Measurements from ENCODE around the gene TMA7B. TPM values are rescaled to one million over a fixed set of nuclear protein-coding genes. Genes with fewer than 3 reads are reported as not detected.

TMA7B gene
- total and polyA plus RNA-seq, 10 of the 15 experiments (the other 5 are each of a cell fraction or from before 2014, with no cell fraction given): 0.33 to 2.9 (median 1.8) TPM

GRCh38 chr22:39932918-39933649 lies 27.1 kb upstream of the TMA7B start (continued):
- TF ChIP-seq SUPT20H (IDR thresholded peaks at IDR 0.05; ENCODE audit: borderline replicate concordance, control insufficient read depth, low read depth, low read length) (no peak), EED (IDR thresholded peaks at IDR 0.05; ENCODE audit: low read depth) (no peak), PAX8 (IDR thresholded peaks at IDR 0.05) (no peak), YBX1 (IDR thresholded peaks at IDR 0.05) (no peak), CEBPZ (IDR thresholded peaks at IDR 0.05; ENCODE audit: low read depth, low read length) (no peak), NFYB (IDR thresholded peaks at IDR 0.05; ENCODE audit: insufficient read depth, low read depth, low read length) (no peak), BACH1 (IDR thresholded peaks at IDR 0.05; ENCODE audit: borderline replicate concordance) (no peak), RUNX3 (IDR thresholded peaks at IDR 0.05; ENCODE audit: low read length) (peak; percentile 19; the same call in 1 of the 2 replicates)
- TF ChIP-seq, protein P1, sequence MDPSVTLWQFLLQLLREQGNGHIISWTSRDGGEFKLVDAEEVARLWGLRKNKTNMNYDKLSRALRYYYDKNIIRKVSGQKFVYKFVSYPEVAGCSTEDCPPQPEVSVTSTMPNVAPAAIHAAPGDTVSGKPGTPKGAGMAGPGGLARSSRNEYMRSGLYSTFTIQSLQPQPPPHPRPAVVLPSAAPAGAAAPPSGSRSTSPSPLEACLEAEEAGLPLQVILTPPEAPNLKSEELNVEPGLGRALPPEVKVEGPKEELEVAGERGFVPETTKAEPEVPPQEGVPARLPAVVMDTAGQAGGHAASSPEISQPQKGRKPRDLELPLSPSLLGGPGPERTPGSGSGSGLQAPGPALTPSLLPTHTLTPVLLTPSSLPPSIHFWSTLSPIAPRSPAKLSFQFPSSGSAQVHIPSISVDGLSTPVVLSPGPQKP (IDR thresholded peaks at IDR 0.05; ENCODE audit: low read depth, low read length): no peak
- TF ChIP-seq, protein P2, sequence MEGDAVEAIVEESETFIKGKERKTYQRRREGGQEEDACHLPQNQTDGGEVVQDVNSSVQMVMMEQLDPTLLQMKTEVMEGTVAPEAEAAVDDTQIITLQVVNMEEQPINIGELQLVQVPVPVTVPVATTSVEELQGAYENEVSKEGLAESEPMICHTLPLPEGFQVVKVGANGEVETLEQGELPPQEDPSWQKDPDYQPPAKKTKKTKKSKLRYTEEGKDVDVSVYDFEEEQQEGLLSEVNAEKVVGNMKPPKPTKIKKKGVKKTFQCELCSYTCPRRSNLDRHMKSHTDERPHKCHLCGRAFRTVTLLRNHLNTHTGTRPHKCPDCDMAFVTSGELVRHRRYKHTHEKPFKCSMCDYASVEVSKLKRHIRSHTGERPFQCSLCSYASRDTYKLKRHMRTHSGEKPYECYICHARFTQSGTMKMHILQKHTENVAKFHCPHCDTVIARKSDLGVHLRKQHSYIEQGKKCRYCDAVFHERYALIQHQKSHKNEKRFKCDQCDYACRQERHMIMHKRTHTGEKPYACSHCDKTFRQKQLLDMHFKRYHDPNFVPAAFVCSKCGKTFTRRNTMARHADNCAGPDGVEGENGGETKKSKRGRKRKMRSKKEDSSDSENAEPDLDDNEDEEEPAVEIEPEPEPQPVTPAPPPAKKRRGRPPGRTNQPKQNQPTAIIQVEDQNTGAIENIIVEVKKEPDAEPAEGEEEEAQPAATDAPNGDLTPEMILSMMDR (IDR thresholded peaks at IDR 0.05 in 2 of 3, conservative IDR thresholded peaks at IDR 0.05 in 1 of 3; ENCODE audit: control insufficient read depth in 2 of 3, extremely low read depth in 1 of 3, insufficient read depth in 1 of 3, low read depth in 3 of 3, low read length in 3 of 3): peak; percentile 56 to 91 (median 84)

All from GM12878 (cell line).